ENCODE data around the gene DNMBP.
"Not testable (repeated sequence)": the region's sequence is repeated elsewhere in the genome, so short reads cannot be mapped to it uniquely, and the experiment has no call there.

The DNMBP gene

GRCh38 chr10:99921948-99922347 is 87.8 kb downstream of the DNMBP start:
- in situ Hi-C loops (cut with HindIII; ENCODE audit: low sequenced_read_pairs): loop anchor here (5.0 kb wide), 1 partner anchor 95 kb away; no protein-coding TSS in a partner anchor

DNA sequence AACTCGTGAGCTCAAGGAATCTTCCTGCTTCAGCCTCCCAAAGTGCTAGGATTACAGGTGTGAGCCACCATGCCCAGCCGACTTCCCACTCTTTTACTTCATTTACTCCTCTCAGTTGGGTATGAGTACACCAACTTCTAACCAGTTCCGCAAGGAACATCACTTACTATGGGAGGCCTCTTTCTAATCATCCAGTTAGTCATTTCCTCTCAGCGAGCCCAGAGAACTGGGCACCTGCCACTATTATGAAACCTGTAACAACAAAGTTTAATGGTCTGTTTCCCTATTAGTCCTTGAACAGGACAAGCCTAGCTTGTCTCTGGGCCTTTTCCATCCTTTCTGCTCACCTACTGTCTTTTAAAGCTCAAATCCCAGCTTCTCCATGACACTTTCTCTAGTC is 88.8 kb downstream of the DNMBP start:
- in situ Hi-C loops (cut with HindIII; ENCODE audit: low sequenced_read_pairs): loop anchor here (5.0 kb wide), 1 partner anchor 96 kb away; no protein-coding TSS in a partner anchor

DNA sequence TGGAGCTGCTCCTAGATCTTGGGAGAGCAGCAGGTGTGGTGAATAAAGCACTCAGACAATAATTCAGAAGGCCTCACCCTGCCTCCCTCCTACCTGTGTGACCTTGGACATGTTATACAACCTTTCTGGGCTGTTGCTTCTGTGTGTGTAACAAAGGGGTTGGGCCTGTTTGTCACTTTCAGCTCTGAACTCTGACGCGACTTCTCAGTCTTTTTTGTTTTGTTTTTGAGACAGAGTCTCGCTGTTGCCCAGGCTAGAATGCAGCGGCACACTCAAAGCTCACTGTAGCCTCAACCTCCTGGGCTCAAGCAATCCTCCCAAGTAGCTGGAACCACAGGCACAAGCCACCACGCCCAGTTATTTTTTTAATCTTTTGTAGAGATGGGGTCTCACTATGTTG is 89.3 kb downstream of the DNMBP start:
- in situ Hi-C loops (cut with HindIII; ENCODE audit: low sequenced_read_pairs): loop anchor here (5.0 kb wide), 1 partner anchor 97 kb away; no protein-coding TSS in a partner anchor

DNA sequence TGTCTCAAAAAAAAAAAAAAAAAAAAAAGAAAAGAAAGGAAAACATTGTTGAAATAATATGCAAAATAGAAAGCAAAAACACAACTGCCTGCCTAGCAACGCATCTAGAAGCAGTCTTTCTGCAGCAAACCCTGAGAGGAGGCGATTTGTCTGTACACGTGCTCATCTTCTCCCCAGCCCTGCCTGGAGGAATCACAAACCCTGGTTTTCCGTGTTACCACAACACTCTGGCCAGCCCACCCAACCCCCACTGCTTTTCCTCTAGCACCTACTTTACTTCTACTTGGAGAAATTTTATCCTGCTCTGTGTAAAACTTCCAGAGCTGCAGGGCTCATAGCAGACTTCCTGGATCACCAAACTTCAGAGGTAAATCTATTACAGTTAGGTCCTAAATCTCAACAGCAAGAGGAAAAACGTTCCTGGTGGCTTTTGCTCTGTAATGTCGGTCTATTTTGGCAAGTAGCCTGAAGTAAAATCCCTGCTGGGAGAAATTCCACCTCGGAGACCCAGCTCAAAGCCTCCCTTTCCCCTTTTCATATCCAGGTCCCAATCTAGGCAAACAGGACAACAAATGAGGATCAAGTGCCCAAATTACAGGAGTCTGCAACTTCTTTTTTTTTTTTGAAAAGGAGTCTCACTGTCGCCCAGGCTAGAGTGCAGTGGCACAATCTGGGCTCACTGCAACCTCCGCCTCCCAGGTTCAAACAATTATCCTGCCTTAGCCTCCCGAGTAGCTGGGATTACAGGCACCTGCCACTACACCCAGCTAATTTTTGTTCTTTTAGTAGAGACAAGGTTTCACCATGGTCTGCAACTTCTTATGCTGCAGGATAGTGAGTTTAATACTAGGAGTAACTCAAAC is 91.6 kb downstream of the DNMBP start:
- in situ Hi-C loops (cut with HindIII; ENCODE audit: low sequenced_read_pairs): no loop called here

- in situ Hi-C loops (cut with HindIII; ENCODE audit: low sequenced_read_pairs): no loop called here
Measured at GRCh38 chr10:99916776-99917175, 93.0 kb downstream of the DNMBP start.

GRCh38 chr10:99915414-99915813 is 94.3 kb downstream of the DNMBP start:
- in situ Hi-C loops (cut with HindIII; ENCODE audit: low sequenced_read_pairs): no loop called here

DNA sequence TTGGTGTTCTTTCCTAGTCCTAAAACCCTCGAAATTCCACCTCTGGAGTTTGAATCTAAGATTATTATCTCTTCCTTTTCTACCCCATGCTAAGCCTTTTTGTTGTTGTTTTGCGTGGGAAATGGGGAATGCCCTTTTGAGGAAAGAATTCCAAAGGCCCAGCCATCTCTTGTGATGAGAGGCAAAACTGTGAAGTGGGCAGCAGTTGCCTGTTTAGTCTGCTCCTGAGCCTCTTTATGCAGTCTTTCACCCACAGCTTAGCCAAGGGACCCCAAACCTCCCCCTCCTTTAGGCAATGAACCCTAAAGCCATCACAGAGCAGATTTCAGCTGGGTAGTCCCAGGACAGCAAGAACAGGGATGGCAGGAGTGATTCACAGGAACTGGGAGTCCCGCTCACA is 95.5 kb downstream of the DNMBP start:
- in situ Hi-C loops (cut with HindIII; ENCODE audit: low sequenced_read_pairs): loop anchor here (5.0 kb wide), 1 partner anchor 67 kb away; no protein-coding TSS in a partner anchor

GRCh38 chr10:99913831-99914235 is 95.9 kb downstream of the DNMBP start:
- in situ Hi-C loops (cut with HindIII; ENCODE audit: low sequenced_read_pairs): loop anchor here (5.0 kb wide), 1 partner anchor 67 kb away; no protein-coding TSS in a partner anchor

DNA sequence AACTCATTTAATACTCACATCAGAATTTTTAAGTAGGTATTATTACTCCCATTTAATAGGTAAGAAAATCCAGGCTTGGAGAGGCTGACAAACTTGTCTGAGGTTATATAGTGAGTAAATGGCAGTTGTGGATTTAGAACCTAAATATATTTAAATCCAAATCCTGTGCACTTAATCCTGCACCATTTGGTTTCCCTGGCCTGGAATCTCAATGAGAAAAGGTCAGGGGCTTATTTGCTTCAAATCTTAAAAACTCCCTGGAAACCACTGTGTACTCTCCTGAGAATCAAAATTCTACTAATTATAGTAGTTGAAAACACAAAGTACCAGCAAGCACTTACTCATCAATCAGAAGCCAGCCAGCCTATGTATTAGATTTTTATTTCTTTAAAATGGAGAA is 97.7 kb downstream of the DNMBP start:
- in situ Hi-C loops (cut with HindIII; ENCODE audit: low sequenced_read_pairs): loop anchor here (5.0 kb wide), 1 partner anchor 65 kb away; no protein-coding TSS in a partner anchor

GRCh38 chr10:99908512-99908911 is 101.2 kb downstream of the DNMBP start:
- in situ Hi-C loops (cut with HindIII; ENCODE audit: low sequenced_read_pairs): no loop called here

DNA sequence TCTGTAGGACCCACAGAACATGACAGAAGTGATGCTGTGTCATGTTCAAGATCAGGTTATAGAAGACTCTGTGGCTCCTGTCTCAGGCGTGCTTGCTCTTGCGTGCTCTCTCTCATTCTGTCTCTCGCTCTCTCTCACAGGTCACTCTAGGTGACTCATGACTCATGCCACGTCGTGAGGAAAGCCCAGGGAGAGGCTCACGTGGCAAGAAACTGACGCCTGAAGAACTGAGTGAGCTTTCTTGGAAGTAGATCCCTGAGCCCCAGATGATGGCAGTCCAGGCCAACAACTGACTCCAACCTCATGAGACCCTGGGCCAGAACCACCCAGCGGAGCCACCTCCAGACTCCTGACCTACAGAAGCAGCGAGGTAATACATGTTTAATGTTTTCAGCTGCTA is 103.3 kb downstream of the DNMBP start:
- in situ Hi-C loops (cut with HindIII; ENCODE audit: low sequenced_read_pairs): no loop called here

- in situ Hi-C loops (cut with HindIII; ENCODE audit: low sequenced_read_pairs): no loop called here
Measured at GRCh38 chr10:99905971-99906370, 103.8 kb downstream of the DNMBP start.

GRCh38 chr10:99895867-99896266 is 113.9 kb downstream of the DNMBP start:
- in situ Hi-C loops (cut with HindIII; ENCODE audit: low sequenced_read_pairs): no loop called here

DNA sequence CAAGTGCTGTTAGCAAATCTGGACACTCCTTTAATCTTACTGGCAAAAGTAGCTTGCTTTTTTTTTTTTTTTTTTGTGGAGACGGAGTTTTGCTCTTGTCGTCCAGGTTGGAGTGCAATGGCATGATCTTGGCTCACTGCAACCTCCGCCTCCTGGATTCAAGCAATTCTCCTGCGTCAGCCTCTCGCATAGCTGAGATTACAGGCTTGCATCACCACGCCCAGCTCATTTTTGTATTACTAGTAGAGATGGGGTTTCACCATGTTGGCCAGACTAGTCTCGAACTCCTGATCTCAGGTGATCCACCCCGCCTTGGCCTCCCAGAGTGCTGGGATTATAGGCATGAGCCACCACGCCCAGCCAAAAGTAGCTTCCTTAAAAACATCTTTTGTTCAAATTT is 114.7 kb downstream of the DNMBP start:
- in situ Hi-C loops (cut with HindIII; ENCODE audit: low sequenced_read_pairs): not testable (repeated sequence)

DNA sequence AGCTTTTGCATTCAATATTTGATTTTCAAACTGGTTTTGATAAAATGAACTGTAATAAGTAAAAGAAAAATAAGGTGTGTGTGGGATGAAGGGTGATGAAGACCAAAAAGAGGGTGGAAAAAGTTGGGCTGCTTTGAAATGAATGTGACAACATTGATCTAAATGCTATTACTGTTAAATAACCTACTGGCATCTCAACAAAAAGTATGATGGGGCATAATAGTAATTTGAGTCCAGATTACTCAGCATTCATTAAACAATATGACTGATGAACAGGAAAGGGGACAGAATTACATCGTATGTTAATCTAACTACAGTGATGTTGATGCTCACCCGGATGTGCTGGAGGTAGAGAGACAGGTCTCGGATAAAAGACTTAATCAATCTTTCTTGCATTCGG is 115.1 kb downstream of the DNMBP start:
- in situ Hi-C loops (cut with HindIII; ENCODE audit: low sequenced_read_pairs): no loop called here

DNA sequence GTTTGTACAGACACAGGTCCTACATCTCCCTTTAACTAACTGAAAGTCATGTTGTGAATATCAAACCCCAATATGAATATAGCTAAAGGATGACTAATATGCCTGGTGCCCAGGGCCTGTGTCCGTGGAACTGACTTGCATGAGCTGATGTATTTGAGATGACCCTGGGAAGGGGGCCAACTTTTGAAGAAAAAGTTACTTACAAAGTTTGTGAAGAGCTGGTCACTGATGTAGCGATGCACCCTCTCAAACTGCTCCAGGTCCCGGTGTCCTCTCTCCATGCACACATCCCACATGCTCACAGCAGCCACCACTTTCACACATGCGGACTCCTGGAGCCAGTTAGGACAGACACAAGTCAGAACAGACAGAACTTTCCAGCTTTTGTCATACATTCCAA is 121.1 kb downstream of the DNMBP start:
- in situ Hi-C loops (cut with HindIII; ENCODE audit: low sequenced_read_pairs): no loop called here

GRCh38 chr10:99883523-99883922 is 126.2 kb downstream of the DNMBP start:
- in situ Hi-C loops (cut with HindIII; ENCODE audit: low sequenced_read_pairs): no loop called here

DNA sequence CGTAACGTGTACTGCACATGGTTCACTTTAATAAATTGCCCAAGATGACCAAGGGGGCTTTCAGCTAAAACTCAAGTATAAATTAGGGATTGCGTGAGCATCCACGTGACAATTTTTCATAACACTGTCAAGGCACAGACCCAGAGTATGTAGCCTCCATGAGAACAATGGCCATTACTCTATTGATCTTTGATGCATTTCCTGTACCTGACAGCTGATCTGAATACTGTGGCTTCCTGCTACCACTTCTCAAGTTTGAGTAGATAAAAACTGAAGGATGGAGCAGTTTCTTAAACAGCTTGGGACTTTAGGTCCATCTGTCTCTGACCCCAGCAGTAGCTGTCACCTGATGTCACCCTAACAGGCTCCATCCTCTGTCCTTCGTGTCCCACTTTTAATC is 128.4 kb downstream of the DNMBP start:
- in situ Hi-C loops (cut with HindIII; ENCODE audit: low sequenced_read_pairs): no loop called here

DNA sequence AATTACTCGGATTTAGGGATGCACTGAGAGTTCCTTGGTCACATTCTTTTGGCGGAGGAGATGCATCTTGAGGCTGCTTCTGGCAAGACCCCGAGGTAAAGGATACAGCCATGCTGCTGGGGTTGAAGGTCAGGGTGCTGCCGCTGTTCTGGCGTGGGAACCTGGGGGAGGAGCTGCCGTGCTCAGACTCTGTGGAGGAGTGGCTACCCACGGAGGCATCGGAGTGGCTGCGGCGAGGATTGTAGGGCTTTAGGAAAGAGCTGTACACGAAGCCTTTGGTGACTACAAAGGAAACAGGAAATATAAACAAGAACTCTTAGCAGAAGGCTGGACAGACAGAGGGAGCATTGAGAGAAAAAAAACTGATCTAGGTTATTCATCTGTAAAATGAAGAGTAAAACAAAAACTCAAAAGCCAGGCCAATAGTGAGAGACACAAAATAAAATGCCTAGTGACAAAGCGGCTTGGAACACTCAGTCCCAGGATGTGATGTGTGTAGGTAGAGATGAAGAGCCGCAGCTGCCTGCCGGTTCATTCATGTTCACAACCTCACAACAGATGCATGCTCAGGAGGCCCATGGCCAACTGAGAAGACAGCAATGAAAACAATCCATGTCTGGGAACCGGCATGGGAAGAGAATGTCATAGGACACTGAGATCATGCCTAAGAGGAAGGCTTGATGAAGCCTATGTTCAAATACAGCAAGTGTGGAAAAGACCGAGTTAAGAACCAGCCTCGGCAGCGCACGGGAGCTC is 129.5 kb downstream of the DNMBP start:
- in situ Hi-C loops (cut with HindIII; ENCODE audit: low sequenced_read_pairs): no loop called here

DNA sequence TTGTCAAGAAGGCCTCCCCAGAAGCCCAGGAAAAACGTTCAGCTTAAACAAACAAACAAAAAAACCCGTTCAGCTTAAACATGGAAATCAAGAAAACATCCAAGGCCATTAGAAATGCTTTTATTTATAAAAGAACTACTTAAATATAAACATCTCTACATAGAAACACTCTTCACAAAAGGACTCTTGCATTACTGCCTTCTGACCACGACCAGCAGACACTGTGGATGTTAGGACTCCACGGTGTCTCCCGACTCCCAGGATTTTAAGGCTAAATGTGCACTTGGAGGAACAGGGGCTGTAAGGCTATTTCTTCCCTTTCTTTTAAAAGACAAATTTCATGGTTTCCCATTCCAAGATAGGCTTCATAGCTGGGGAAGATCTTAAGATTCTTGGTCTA is 134.3 kb downstream of the DNMBP start:
- in situ Hi-C loops (cut with HindIII; ENCODE audit: low sequenced_read_pairs): no loop called here

GRCh38 chr10:99874341-99875085 is 135.2 kb downstream of the DNMBP start:
- in situ Hi-C loops (cut with HindIII; ENCODE audit: low sequenced_read_pairs): no loop called here

Measured in endothelial cell of hepatic sinusoid (primary cell).